Activated naive CD4-positive, alpha-beta T cell treated with anti-CD3 and anti-CD28 coated beads, Interleukin-2, amount 50 U/mL, for 24 hours (primary cell): ENCODE results near the gene SIGLEC6.

Source experiments
- H3K27ac Mint-ChIP-seq: one replicate; pipeline ENCODE4 v1.8.0; 2021; ENCODE audit warnings: mild to moderate bottlenecking, mixed read lengths
- H3K27me3 Mint-ChIP-seq: one replicate; pipeline ENCODE4 v1.8.0; 2021; ENCODE audit warnings: mixed read lengths
- H3K36me3 Mint-ChIP-seq: one replicate; pipeline ENCODE4 v1.8.0; 2021; ENCODE audit warnings: mixed read lengths
- H3K4me1 Mint-ChIP-seq: one replicate; pipeline ENCODE4 v1.8.0; 2021; ENCODE audit warnings: mixed read lengths
- H3K4me3 Mint-ChIP-seq: one replicate; pipeline ENCODE4 v1.8.0; 2021; ENCODE audit warnings: mild to moderate bottlenecking, mixed read lengths
- H3K9me3 Mint-ChIP-seq: one replicate; pipeline ENCODE4 v1.8.0; 2021; ENCODE audit warnings: mixed read lengths

Gene SIGLEC6

GRCh38 chr19:51552608-51552995 is 21.1 kb upstream of the SIGLEC6 start:
- peaks cover 4% of the 10 kb centered on the region for H3K9me3 Mint-ChIP-seq
- no peaks in the 10 kb centered on the region for H3K36me3 Mint-ChIP-seq
- H3K27ac Mint-ChIP-seq, result no peak overlapping the region
- peaks cover 10% of the 10 kb centered on the region for H3K4me1 Mint-ChIP-seq
- H3K4me3 Mint-ChIP-seq, result no peak overlapping the region
- peaks cover 36% of the 10 kb centered on the region for H3K27me3 Mint-ChIP-seq

GRCh38 chr19:51551673-51552432 is 20.4 kb upstream of the SIGLEC6 start:
- H3K27me3 Mint-ChIP-seq, result peaks cover 36% of the 10 kb centered on the region
- no peak overlapping the region for H3K27ac Mint-ChIP-seq
- H3K4me1 Mint-ChIP-seq, result peaks cover 10% of the 10 kb centered on the region
- H3K4me3 Mint-ChIP-seq, result no peak overlapping the region
- peaks cover 4% of the 10 kb centered on the region for H3K9me3 Mint-ChIP-seq
- H3K36me3 Mint-ChIP-seq, result no peaks in the 10 kb centered on the region

GRCh38 chr19:51550848-51551672 is 19.6 kb upstream of the SIGLEC6 start:
- no peak overlapping the region for H3K4me3 Mint-ChIP-seq
- H3K27me3 Mint-ChIP-seq, result peaks cover 36% of the 10 kb centered on the region

GRCh38 chr19:51549533-51550324 is 18.3 kb upstream of the SIGLEC6 start:
- Mint-ChIP-seq H3K9me3 (peaks cover 4% of the 10 kb centered on the region), H3K27me3 (peaks cover 30% of the 10 kb centered on the region), H3K4me3 (no peak overlapping the region)

More at GRCh38 chr19:51550848-51551672, 19.6 kb upstream of the SIGLEC6 start:
- no peak overlapping the region for H3K27ac Mint-ChIP-seq
- H3K36me3 Mint-ChIP-seq, result no peaks in the 10 kb centered on the region
- H3K4me1 Mint-ChIP-seq, result peaks cover 10% of the 10 kb centered on the region
- peaks cover 4% of the 10 kb centered on the region for H3K9me3 Mint-ChIP-seq

GRCh38 chr19:51548891-51549305 is 17.4 kb upstream of the SIGLEC6 start:
- Mint-ChIP-seq H3K4me1 (peaks cover 10% of the 10 kb centered on the region), H3K9me3 (peaks cover 4% of the 10 kb centered on the region), H3K4me3 (no peak overlapping the region), H3K27ac (no peak overlapping the region), H3K36me3 (no peaks in the 10 kb centered on the region), H3K27me3 (peaks cover 33% of the 10 kb centered on the region)

More at GRCh38 chr19:51549533-51550324, 18.3 kb upstream of the SIGLEC6 start:
- H3K27ac Mint-ChIP-seq, result no peak overlapping the region
- no peaks in the 10 kb centered on the region for H3K36me3 Mint-ChIP-seq
- peaks cover 10% of the 10 kb centered on the region for H3K4me1 Mint-ChIP-seq

GRCh38 chr19:51548213-51548651 is 16.8 kb upstream of the SIGLEC6 start:
- Mint-ChIP-seq H3K27me3 (peaks cover 35% of the 10 kb centered on the region), H3K4me3 (no peak overlapping the region), H3K9me3 (peaks cover 4% of the 10 kb centered on the region), H3K4me1 (peaks cover 10% of the 10 kb centered on the region), H3K27ac (no peak overlapping the region), H3K36me3 (no peaks in the 10 kb centered on the region)

- Mint-ChIP-seq H3K36me3 (no peaks in the 10 kb centered on the region), H3K27ac (no peak overlapping the region), H3K4me1 (peaks cover 10% of the 10 kb centered on the region), H3K4me3 (no peak overlapping the region), H3K9me3 (peaks cover 4% of the 10 kb centered on the region), H3K27me3 (peaks cover 31% of the 10 kb centered on the region)
Observed at GRCh38 chr19:51547397-51548212, 16.1 kb upstream of the SIGLEC6 start.

- no peak overlapping the region for H3K4me3 Mint-ChIP-seq
- peaks cover 7% of the 10 kb centered on the region for H3K4me1 Mint-ChIP-seq
- no peak overlapping the region for H3K27ac Mint-ChIP-seq
- H3K9me3 Mint-ChIP-seq, result peaks cover 4% of the 10 kb centered on the region
- H3K36me3 Mint-ChIP-seq, result no peaks in the 10 kb centered on the region
- H3K27me3 Mint-ChIP-seq, result peaks cover 31% of the 10 kb centered on the region
Observed at GRCh38 chr19:51546650-51547396, 15.4 kb upstream of the SIGLEC6 start.

- H3K27ac Mint-ChIP-seq, result no peak overlapping the region
- H3K27me3 Mint-ChIP-seq, result peaks cover 31% of the 10 kb centered on the region
- no peaks in the 10 kb centered on the region for H3K36me3 Mint-ChIP-seq
- no peaks in the 10 kb centered on the region for H3K9me3 Mint-ChIP-seq
- peaks cover under 1% of the 10 kb centered on the region for H3K4me1 Mint-ChIP-seq
- no peak overlapping the region for H3K4me3 Mint-ChIP-seq
Observed at GRCh38 chr19:51546107-51546649, 14.7 kb upstream of the SIGLEC6 start.

GRCh38 chr19:51544038-51544437 is 12.6 kb upstream of the SIGLEC6 start:
- no peak overlapping the region for H3K27ac Mint-ChIP-seq
- H3K4me1 Mint-ChIP-seq, result no peaks in the 10 kb centered on the region
- no peak overlapping the region for H3K4me3 Mint-ChIP-seq
- no peaks in the 10 kb centered on the region for H3K36me3 Mint-ChIP-seq
- H3K9me3 Mint-ChIP-seq, result no peaks in the 10 kb centered on the region
- peaks cover 33% of the 10 kb centered on the region for H3K27me3 Mint-ChIP-seq

GRCh38 chr19:51542699-51543098 is 11.2 kb upstream of the SIGLEC6 start:
- Mint-ChIP-seq H3K4me1 (no peaks in the 10 kb centered on the region), H3K27ac (no peak overlapping the region), H3K36me3 (no peaks in the 10 kb centered on the region), H3K9me3 (no peaks in the 10 kb centered on the region), H3K27me3 (peaks cover 36% of the 10 kb centered on the region), H3K4me3 (no peak overlapping the region)

GRCh38 chr19:51541458-51542357 is 10.2 kb upstream of the SIGLEC6 start:
- H3K27me3 Mint-ChIP-seq, result peaks cover 39% of the 10 kb centered on the region
- H3K36me3 Mint-ChIP-seq, result no peaks in the 10 kb centered on the region
- no peak overlapping the region for H3K4me3 Mint-ChIP-seq
- no peak overlapping the region for H3K27ac Mint-ChIP-seq
- peaks cover under 1% of the 10 kb centered on the region for H3K9me3 Mint-ChIP-seq
- H3K4me1 Mint-ChIP-seq, result no peaks in the 10 kb centered on the region

- Mint-ChIP-seq H3K9me3 (peaks cover 19% of the 10 kb centered on the region), H3K4me1 (no peaks in the 10 kb centered on the region), H3K27me3 (peaks cover 46% of the 10 kb centered on the region), H3K4me3 (no peak overlapping the region), H3K27ac (no peak overlapping the region), H3K36me3 (no peaks in the 10 kb centered on the region)
Observed at GRCh38 chr19:51539821-51540366, 8.4 kb upstream of the SIGLEC6 start.
